ENCODE measurements around the gene OR6A2. TPM values are rescaled to one million over a fixed set of nuclear protein-coding genes. Genes with fewer than 3 reads are reported as not detected.

Gene OR6A2
- total RNA-seq: 1 to 10 TPM in 1 of 4 donors, under 1 TPM in 1, not detected in 2; 0.40 to 1.0 TPM

DNA sequence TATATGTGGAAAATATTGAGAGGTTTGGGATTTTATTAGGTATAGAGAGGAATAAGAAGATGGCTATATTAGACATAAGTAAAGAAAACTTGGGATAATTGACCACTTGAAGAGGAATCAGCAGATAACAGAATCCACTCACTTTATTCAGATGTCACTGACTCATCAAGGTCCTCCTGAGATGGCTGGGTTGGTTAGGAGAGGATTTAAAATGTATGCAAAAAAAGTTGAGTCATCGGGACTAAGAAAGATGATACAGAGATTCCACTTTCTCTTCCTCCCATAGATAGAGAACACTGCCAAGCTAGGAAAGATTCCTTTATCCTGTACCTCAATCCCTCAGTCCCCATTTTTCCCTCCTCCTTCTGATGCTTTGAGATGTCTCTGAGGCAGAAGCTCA lies at the start of gene OR6A2:
TSS of gene OR6A2 (minus strand) at position 288 of the 400 bp plus-strand sequence. CDS start 3,981 bp downstream, outside the sequence.
- TF ChIP-seq, protein P1, sequence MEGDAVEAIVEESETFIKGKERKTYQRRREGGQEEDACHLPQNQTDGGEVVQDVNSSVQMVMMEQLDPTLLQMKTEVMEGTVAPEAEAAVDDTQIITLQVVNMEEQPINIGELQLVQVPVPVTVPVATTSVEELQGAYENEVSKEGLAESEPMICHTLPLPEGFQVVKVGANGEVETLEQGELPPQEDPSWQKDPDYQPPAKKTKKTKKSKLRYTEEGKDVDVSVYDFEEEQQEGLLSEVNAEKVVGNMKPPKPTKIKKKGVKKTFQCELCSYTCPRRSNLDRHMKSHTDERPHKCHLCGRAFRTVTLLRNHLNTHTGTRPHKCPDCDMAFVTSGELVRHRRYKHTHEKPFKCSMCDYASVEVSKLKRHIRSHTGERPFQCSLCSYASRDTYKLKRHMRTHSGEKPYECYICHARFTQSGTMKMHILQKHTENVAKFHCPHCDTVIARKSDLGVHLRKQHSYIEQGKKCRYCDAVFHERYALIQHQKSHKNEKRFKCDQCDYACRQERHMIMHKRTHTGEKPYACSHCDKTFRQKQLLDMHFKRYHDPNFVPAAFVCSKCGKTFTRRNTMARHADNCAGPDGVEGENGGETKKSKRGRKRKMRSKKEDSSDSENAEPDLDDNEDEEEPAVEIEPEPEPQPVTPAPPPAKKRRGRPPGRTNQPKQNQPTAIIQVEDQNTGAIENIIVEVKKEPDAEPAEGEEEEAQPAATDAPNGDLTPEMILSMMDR (IDR thresholded peaks at IDR 0.05): no peak
- TF ChIP-seq POLR2A (IDR thresholded peaks at IDR 0.05): no peak
- DNase-seq: no peak
- Histone ChIP-seq H3K36me3 (no peaks in the 10 kb centered on the region), H3K4me1 (no peaks in the 10 kb centered on the region), H3K4me3 (no peak within 1 kb of the TSS), H3K9me3 (peaks cover 0 to 3% of the 10 kb centered on the region in 2 donors), H3K27ac (no peak within 1 kb of the TSS), H3K27me3 (no peaks in the 10 kb centered on the region)
- intact Hi-C loops (cut with DNase I; ENCODE audit: low total_unique reads): no loop called here

DNA sequence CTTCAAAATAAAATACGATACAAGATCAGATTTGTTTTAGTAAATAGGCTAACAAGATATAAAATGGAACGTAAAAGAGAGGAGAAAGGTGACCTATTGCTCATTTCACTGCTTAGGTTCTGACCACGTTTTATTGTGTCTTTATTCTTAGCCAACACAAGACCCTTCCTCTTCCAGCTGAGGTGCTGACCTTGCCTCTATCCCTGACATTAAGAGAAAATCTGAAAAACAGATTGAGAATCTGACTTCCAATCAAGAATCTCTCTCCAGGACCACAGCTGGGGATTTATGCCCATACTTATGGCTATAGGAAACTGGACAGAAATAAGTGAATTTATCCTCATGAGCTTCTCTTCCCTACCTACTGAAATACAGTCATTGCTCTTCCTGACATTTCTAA lies 45.9 kb upstream of the OR6A2 start, which contains the start of gene OR10A5:
TSS of gene OR10A5 (plus strand) at position 301 of the 400 bp plus-strand sequence. CDS start at position 301, 0 bp downstream.
- intact Hi-C loops (cut with DNase I; ENCODE audit: low total_unique reads): no loop called here
- TF ChIP-seq POLR2A (IDR thresholded peaks at IDR 0.05): no peak
- TF ChIP-seq, protein P1 (IDR thresholded peaks at IDR 0.05): no peak
- DNase-seq: no peak
- Histone ChIP-seq H3K4me1 (no peaks in the 10 kb centered on the region), H3K9me3 (no peaks in the 10 kb centered on the region), H3K27ac (no peak within 1 kb of the TSS), H3K4me3 (no peak within 1 kb of the TSS), H3K36me3 (no peaks in the 10 kb centered on the region), H3K27me3 (no peaks in the 10 kb centered on the region)

DNA sequence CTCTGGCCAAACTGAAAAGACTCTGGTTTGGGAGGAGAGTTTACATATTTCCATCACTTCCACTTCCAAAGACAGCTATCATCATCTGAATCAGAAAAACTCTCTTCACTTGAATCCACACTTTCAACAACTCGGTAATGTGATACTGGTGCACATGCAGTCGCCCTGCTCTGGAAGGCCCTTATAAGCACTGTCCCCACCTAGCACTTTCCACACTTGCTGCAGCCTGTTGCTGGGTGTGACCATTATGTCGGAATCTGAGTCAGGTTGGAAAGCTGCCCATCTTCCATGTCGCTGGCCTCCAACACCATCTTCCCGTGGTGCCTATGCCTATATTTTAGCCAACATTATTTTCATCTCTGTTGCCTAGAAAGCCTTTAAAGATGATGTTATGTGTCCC lies 44.9 kb upstream of the OR6A2 start:
- H3K36me3 ChIP-seq: no peaks in the 10 kb centered on the region
- TF ChIP-seq, protein P1 (IDR thresholded peaks at IDR 0.05): no peak
- no peak for TF ChIP-seq POLR2A (IDR thresholded peaks at IDR 0.05)
- DNase-seq: no peak
- no peaks in the 10 kb centered on the region for H3K4me1 ChIP-seq
- H3K4me3 ChIP-seq: no peak overlapping the region
- no peaks in the 10 kb centered on the region for H3K9me3 ChIP-seq
- H3K27ac ChIP-seq: no peak overlapping the region
- no peaks in the 10 kb centered on the region for H3K27me3 ChIP-seq
- intact Hi-C loops (cut with DNase I; ENCODE audit: low total_unique reads): no loop called here

DNA sequence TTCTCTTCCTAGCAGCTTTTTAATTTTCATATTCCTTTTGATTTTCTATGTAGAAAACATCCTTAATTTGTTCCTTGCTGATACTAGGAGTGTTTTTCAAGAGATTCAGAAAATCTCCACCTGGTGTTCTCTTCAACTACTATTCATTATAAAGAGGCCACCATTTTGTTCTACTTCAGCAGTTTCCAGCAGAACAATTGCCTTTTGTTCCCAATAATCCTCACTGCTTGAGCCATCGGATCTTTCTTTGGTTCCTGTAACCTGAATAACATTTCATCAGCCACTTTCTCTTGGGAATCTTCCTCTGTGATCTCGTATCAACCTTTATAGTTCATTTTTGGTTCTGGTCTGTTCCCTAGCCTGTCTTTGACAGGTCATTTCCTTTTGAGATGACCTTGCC lies 44.2 kb upstream of the OR6A2 start:
- Histone ChIP-seq H3K27ac (no peak overlapping the region), H3K9me3 (no peaks in the 10 kb centered on the region), H3K4me3 (no peak overlapping the region), H3K36me3 (no peaks in the 10 kb centered on the region), H3K4me1 (no peaks in the 10 kb centered on the region), H3K27me3 (no peaks in the 10 kb centered on the region)
- TF ChIP-seq, protein P1 (IDR thresholded peaks at IDR 0.05): no peak
- no peak for TF ChIP-seq POLR2A (IDR thresholded peaks at IDR 0.05)
- DNase-seq: no peak
- intact Hi-C loops (cut with DNase I; ENCODE audit: low total_unique reads): no loop called here

DNA sequence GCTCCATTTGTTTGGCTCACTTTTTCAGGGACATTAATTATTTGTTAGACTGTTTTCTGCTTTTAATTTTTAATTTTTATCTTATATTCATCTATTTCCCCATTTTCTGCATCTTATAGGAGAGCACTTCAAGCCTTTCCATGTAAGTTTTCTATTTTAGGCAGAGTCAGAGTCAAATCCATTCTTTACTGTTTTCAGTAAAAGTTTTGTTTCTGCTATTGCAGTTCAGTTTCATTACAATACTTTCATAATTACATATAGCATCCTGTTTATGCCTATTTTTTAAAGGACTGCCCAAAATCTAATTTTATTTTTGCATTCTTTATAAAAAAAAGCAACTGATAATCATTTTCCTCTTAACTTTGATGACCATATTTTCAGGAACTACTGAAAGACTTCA lies 42.2 kb upstream of the OR6A2 start:
- H3K27me3 ChIP-seq: no peaks in the 10 kb centered on the region
- H3K27ac ChIP-seq: no peak overlapping the region
- H3K4me1 ChIP-seq: no peaks in the 10 kb centered on the region
- H3K4me3 ChIP-seq: no peak overlapping the region
- DNase-seq: no peak
- no peak for TF ChIP-seq POLR2A (IDR thresholded peaks at IDR 0.05)
- intact Hi-C loops (cut with DNase I; ENCODE audit: low total_unique reads): no loop called here
- H3K36me3 ChIP-seq: no peaks in the 10 kb centered on the region
- H3K9me3 ChIP-seq: no peaks in the 10 kb centered on the region

DNA sequence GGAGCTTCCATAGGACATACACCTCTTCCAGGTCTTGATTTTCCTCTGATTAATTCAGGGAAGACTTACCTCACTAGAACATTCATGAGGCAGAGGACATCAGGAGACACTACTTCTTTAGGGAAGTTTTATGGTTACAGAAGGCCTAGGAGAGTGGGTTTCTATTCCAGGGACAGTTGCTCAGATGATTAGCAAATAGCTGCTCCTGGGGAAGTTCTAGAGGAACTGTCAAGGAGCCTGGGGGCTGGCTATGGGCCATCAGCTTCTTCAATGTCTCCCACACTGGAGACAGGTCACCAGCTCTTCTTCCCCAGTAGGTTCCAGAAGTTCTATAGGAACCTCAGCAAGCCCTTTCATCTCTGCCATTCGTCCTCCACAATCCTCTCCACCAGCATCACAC lies 34.5 kb upstream of the OR6A2 start:
- no peak for DNase-seq
- Histone ChIP-seq H3K27me3 (no peaks in the 10 kb centered on the region), H3K36me3 (no peaks in the 10 kb centered on the region), H3K4me1 (no peaks in the 10 kb centered on the region), H3K4me3 (no peak overlapping the region), H3K9me3 (no peaks in the 10 kb centered on the region), H3K27ac (no peak overlapping the region)
- intact Hi-C loops (cut with DNase I; ENCODE audit: low total_unique reads): no loop called here
- TF ChIP-seq, protein P1 (IDR thresholded peaks at IDR 0.05): no peak
- no peak for TF ChIP-seq POLR2A (IDR thresholded peaks at IDR 0.05)

Data from uterus (tissue), 4 donors.